ENCODE measurements around the gene SHISA9.

SHISA9 gene

DNA sequence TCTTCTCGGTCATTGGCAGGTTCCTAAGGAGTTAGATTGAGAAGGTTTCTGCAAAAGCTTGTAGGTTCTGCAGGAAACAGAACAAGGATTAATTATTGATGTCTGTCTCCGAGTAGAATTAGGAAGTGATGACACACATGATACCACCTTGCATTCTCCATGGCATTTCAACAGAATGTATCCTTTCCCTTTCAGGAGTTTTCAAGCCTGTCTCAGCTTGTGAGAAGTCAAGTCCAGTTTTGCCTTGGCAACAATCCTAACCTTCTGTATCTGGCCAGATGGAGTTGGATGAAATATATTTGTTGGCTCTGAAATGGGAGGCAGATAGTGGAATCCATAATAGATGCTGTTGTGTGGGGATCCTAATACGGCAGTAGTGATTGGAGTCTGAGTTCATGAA lies 235.5 kb downstream of the SHISA9 start:
- no peak for DNase-seq

DNA sequence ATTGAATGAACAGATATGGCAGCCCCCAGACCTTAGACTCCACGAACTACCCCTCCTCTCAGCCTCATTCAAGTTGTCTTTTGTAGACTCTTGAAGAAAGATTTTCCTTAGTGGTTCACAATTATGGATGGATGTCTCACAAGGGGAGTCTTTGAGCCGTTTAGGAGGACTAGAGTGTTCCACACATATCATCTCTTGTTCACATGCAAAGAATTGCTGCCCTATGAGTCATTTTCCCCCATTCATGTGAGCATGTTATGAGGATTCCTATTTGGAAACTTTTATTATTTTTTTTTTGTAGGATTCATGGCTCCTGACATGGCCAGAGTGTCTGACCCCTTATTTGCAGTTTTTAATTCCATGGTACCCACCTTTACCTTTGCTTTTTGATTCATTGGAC lies 237.1 kb downstream of the SHISA9 start:
- no peak for DNase-seq

DNA sequence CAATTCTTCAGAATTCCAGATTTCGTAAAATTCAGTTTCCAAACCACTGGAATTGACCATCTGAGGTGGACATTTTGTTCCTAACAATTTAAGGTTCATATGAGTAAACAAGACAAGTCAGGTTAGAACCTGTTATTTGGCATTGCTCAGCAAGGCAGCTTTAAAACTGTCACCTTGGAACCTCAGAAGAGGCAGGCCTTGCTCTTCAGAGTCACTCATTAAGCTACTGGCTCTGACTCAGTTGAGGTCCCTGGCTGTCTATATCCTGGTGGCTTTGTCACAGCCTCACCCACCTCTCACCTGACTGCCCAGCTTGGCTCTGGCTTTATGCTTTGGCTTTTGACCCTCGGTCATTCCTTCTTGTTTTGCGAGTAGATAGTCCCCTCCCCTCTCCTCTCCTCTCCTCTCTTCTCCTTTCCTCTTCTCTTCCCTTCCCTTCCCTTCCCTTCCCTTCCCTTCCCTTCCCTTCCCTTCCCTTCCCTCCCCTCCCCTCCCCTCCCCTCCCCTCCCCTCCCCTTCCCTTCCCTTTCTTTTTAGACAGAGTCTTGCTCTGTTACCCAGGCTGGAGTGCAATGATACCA lies 238.4 kb downstream of the SHISA9 start:
- no peak for DNase-seq

DNA sequence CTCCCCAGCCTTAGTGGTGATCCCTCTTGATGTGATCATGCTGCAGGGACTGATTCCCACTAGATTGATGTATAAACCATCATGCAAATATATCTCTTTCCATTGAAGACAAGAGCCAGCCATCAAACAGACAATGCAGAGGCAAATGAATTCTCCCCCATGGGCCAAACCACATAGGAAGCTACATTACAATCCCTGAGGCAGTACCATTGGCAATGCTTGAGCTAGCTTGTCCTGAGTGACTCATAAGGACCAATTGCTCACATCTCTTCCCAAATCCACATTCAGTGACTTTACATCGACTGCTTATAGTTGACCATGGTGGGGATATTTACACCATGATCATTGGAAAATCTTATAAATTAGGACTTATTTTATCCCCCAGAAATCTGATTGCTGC lies 242.2 kb downstream of the SHISA9 start:
- no peak for DNase-seq

DNA sequence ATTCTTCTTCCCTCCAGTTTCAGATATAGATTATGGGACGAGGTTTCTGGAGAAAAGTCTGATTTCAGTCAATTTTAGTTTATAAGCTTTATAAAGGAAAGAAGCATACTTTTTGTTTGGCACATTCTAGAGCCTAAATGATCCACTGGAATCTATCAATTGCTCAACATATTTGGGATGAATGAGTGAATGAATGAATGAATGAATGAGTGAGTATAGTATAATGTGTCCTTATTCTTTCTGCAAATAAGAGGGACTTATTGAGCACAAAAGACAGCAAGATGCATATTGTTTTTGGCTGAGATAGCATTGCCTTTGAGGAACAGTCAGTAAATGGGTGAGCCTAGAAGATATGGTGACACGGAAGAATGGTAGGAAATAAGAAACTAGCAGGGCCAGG lies 245.4 kb downstream of the SHISA9 start:
- no peak for DNase-seq

DNA sequence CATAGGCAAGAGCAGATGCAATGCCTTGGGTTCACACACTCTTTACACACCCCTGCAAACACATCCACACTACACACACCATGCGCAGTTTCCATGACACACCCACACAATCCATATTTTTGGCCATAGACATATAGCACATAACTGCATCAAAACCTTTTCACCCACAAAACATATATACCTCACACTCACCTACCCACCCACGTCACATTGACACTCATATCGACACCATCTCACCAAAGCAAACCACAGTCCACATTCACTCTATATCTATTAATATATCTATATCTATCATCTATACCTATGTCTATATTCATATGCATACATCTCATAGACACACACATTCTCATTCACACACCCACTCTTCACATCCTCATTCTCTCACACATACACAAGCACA lies 246.9 kb downstream of the SHISA9 start:
- no peak for DNase-seq

DNA sequence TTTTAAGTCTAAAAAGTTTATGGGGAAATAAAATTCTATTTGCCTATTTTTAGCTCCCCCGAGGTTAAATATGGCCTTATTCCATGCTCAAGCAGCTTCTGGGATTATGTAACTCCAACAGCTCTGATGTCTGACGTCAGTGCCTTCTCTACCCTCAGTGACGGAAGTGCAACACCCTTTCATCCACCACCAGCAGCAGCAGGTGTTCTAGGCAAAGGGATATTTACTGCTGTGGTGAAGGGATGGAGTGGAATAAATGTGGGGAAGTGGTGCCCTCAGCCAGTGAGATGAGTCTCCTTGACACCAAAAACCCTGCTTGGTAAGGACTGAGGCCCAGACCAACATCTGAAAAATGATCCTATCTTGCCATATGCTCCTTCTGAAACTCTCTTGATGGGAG lies 247.4 kb downstream of the SHISA9 start:
- DNase-seq: no peak

DNA sequence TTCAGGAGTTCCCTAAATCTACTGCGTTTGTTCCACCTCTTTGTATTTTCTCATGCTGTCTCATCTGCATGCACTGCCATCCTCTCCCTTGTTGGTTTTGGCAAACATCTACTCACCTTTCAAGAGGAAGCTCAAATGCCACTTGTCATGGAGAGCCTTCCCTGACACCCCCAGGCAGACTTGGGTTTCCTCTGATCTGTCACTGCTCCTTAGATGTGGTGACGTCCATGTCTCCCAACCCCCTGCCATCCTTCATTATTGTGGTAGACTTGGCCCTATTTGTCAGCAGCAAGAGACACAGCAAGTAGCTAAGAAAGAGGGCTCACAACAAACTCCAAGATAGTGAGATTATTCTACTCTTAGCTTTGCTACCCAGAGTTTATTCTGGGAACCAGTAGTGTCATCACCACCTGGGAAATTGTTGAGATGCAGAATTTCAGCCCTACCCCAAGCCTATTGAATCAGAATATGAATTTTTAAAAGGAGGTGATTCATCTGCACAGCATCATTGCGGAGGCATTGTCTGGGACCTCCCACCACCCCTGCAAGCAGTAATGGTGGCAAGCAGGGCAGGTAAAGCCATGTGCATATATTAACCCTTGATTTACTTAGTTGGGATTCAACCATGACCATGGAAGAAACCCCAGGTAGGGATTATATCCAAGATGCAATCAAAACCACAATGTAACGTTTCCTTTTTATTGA lies 248.9 kb downstream of the SHISA9 start:
- DNase-seq: no peak

DNA sequence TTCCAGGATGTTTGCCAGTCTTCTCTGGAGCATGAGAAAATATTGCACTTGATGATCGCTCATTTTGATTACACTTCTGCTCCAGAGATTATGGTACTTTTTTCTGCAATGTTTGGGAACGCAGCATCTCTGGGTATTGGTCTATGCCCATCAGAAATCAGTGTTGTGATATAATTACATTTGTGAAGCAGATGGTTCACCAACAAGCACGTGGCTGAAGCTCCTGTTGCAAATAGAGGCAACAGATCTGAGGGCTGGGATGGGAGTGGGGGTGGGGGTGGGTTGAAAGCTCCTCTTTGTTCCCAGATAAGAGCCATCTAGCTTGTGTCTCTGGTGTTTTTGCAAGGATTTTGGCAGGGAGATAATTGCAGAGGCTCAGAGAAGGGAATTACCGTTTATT lies 252.3 kb downstream of the SHISA9 start:
- DNase-seq: no peak

DNA sequence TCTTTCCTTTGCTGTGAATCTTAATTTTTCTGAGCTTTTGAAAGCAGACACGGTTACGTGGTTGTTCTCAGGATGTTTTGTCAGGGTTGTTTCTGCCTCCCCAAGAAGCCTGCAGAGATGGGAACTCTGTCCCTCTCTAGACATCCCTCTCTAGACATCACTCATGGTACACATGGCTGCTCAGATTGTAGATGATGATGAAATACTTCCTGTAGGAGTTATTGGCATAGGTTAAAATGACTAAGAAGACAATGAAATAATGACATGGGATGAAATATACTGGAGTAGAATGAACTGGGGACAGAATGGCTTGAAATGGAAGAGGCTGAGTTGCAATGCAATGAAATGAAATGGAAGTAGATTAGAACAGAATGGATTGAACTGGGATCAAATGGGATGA lies 253.4 kb downstream of the SHISA9 start:
- no peak for DNase-seq

DNA sequence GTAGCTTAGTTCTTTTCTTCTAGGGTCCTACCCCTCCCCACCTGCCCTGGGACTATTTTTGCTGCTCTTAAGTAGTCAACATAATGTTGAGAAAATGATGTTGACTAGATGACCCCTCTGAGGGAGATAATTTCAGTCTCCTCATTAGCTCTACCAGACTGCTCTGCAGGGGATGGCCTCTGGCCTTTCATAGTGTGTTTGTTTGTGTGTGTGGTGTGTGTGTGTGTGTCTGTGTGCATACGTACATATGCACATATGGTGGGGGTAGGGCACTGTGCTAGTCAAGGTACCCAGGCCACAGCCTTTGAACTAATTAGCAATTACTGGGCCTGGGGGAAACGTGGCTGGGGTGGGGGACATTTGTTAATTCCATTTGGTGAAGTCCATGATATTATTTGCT lies 254.0 kb downstream of the SHISA9 start:
- no peak for DNase-seq

DNA sequence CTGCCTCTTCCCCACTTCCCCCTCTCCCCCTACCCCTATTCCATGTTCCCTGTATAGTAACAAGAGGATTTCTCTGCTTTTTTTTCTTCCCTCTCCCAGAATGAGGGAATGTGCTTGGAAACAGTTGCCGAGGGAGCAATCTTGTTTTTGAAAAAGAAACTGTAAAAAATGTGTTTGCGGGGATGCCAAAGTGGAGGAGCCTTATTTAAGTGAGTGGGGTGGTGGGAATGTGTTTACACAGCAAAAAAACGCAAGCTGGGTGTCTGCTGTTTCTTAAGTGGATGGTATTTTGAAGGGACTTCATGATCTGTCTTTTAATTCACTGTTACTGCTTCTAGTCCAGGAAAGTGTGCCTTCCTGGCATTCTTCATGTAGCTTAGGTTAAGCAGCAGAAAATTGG lies 254.4 kb downstream of the SHISA9 start:
- no peak for DNase-seq

DNA sequence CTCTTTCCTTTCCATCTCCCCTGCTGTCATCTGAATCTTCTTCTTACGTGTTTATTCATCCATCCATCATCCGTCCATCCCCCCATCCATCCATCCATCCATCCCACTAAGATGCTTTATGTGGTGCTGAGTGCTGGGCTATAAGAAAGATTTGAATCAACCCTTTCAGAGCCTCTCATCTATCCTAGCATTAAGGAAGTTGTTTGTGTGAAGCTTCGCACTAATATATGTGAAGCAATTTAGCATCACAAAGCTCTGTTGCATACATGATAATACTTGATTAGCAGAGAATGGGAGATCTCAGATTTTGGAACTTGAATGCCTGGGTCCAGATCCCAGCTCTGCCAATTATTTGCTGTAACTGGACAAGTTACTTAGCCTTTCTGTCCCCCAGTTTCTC lies 255.7 kb downstream of the SHISA9 start:
- DNase-seq: no peak

DNA sequence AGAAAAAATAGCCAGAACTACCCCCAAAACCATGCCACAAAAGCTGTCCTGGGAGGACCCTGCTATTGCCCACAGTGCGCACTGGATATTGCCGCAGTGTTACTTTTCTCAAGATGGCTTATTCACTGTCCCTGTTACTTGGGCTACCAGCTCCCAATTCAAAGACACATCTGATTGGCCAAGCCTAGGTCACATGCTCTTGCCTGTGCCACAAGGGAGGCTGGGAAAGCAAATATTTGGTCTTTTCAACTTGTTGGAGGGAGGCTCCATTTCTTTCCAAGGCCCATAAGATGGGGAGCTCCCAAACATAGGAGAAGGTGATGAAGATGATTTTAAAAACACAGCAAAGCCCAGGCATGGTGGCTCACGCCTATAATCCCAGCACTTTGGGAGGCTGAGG lies 257.0 kb downstream of the SHISA9 start:
- no peak for DNase-seq

DNA sequence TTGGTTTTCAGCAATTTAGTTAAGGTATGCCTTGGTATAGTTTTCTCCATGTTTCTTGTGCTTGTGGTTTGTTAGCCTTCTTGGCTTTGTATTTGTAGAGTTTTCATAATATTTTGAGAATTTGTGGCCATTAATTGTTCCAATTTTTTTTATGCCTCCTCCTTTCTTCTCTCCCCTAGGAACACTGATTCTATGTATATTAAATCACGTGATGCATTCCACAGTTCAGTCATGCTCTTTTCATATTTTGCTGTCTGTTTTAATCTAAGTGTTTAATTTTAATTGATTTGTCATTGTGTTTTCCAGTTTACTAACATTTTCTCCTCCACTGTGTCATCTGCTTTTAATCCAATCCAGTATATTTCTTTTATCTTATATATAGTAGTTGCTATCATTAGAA lies 263.6 kb downstream of the SHISA9 start:
- no peak for DNase-seq

DNA sequence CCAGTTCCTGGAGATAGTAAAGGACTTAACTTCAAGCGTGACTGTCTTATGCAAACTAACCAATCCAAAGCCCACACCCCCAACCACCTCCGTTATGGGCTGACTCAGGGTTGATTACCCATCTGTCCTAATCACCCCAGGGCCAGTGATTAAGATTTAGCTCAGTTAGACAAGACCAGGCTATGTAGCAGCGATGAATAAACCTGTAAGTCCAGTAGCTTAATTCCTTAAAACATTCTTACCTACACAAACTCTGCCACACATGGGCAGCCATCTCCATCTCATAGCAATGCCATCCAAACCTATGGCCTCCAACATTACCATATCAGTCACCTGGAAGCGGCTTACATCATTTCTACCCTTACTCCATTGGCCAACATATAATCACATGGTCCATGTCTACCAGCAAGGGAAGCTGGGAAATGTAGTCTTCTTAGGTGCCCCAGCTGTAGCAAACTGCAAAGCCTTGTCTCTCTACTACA lies 266.7 kb downstream of the SHISA9 start:
- DNase-seq: no peak

DNA sequence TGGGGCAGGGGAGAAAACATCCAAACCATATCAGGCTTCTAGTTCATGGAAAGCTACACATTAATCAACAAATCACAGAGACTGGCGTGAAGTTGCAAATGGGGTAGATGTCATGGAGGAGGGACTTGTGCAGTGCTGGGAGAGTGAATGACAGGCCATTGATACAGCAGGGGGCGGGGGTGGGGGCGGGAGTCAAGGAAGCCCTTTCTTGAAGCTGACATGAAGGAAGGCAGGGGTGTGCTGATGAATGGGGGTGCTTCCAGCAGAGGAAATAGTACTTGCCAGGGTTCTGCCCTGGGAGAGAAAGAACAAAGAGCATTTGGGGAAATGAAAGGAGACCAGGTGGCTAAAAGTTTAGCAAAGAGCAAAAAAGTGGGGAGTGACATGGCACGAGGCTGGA lies 269.9 kb downstream of the SHISA9 start:
- no peak for DNase-seq

DNA sequence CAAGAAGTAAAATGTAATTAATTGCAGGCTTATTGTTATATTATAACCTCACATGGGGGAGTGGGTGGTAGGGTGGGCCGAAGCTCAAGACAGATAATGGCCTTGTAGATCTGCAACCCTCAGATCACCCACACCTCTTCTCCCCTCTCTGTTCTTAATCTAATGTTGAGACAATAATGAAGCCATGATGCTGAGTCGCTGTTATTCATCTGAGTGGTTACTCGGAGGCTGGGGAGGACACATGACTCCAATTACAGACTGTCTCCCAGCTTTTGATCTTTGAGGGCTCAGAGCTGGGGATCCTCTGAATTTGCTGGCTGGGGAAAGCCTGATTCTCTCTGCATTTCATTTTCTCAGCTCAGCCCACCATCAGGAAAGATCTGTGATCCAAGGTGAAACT lies 275.3 kb downstream of the SHISA9 start:
- no peak for DNase-seq

DNA sequence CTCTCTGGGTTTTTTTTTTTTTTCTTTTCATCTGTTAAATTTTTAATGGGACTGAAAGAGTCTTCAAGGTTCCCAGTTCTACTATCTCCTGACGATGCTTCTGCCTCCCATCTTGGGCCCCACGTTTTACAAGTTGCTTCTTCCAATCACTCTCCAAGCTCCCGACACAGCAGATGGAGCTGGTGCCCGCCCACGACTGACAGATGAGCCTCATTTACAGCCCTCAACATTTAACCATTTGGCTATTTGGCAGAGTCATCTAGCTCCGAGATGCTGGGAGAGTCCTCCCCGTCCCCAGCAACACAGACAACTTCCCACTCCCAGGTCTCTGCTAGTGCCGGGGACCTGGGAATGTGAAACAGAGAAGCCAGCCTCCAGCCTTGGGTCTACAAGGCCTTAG lies 276.9 kb downstream of the SHISA9 start:
- DNase-seq: no peak

DNA sequence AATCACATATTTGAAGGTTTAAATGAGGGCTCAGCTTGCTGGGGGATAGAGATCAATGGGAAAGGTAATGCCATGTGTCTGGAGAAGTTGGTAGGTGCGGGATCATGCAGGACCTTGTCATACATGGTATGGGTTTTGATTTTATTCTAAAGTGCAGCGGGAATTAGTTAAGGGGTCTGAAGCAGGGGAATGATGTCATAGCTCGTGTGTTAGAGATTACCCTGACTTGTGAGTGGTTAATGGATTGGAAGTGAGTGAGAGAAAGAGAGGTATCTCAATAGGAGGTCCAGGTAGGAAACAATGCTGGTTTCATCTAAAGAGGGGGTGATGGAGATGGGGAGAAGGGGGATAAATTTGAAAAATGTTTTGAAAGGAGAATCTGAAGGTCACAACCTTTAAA lies 280.0 kb downstream of the SHISA9 start:
- DNase-seq: no peak

DNA sequence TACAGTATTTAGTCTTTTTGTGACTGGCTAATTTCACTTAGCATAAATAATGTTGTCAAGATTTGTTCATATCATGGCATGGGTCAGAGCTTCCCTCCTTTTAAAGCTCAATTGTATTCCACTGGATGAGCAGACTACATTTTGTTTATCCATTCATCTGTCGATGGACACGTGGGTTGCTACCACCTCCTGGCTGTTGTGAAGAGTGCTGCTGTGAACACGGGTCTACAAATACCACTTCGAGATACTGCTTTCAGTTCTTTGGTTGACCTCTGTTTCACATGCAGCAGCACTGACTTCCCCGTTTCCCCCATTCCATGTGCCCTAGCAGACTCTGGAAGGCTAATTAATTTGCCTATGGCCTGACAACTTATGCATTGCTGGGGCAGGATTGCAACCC lies 285.4 kb downstream of the SHISA9 start:
- no peak for DNase-seq

DNA sequence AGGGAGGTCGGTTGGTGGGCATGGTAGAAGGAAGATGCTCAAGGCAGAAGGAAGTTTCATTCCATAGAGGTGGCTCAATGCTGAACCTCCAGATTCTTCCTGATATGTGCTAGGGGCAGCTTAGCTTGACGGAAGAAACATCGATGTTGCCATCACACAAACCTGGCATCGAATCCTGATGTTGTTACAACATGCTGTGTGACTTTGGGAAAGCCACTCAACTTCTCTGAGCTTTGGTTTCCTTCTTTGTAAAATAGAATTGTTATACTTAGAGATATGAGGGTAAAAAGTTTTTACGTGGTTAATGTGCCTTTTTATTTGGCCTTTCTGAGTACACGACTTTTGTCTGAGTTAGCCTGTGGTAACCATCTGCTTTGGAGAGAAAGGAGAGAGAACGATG lies 287.9 kb downstream of the SHISA9 start:
- no peak for DNase-seq

DNA sequence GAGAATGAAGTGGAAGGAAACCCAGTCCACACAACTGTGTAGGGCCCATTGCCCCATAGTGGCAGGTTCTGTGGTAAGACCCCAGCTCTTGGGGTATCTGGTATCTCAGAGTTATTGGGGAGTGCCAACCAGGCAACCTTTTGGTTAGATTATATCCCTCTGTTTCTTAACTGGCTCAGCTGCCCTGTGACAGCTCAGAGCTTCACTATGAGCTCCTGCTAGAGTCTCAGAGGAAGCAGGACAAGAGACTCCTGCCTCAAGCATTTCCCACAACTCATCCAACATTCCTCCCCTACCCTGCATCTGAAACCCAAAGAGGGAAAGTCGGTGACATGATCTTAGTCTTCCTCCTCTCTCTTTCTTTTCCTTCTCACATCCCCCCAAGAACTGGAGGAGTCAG lies 292.3 kb downstream of the SHISA9 start:
- no peak for DNase-seq

DNA sequence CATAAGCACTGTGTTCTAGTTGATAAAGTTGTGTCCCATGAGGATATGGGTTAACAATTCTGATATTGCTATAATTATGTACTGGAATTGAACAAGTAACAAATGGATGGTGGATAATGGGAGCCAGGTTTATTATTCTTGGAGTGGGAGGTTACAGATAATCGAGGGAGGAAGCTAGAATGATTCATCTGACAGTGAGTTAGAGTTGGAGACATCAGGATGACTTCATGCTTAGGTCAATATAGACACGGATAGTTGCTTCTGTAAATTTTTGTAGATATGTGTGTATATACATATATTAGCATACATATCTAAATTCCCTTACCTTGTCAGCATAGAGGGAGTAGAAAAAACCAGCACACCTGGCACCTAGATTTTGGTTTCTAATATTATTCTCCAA lies 293.4 kb downstream of the SHISA9 start:
- DNase-seq: peak; percentile 41

DNA sequence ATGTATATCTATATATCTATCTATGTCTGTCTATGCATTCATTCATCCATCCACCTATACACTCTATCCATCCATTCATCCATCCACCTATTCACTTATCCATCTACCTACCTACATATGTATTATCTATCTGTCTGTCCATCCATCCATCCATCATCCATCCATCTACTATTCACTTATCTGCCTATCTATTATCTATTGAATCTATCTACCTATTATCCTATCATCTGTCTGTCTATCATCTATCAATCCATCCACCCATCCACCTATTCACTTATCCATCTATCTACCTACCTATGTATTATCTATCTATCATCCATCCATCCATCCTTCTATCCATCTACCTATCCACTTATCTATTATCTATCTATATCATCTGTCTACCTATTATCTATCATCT lies 302.3 kb downstream of the SHISA9 start:
- DNase-seq: no peak

All from kidney glomerular epithelial cell (primary cell).